Natural killer cell treated with Interleukin-12 subunit alpha and Interleukin-12 subunit beta and Interleukin-15 and Interleukin-18, amount 100 ng/mL, for 72 hours (primary cell): Measurements from ENCODE around the gene HACD2. TPM values are rescaled to one million over a fixed set of nuclear protein-coding genes. Genes with fewer than 3 reads are reported as not detected.

Experiments used
- ATAC-seq, 2 donors: fragments of 150-1000 bp; cut with Tn5 transposase in 1 of 2; sonication (Bioruptor Pico), chemical (Tn5 transposase) in 1 of 2; 2 replicates each; pipeline ENCODE4 v1.10.0; 2021
- DNase-seq: peaks from one replicate; pipeline ENCODE4 v3.0.0; 2022; ENCODE audit warnings: low spot score
- H3K27ac Mint-ChIP-seq, 2 donors: 1 replicate in 1 of 2; 2 replicates in 1 of 2; pipeline ENCODE4 v1.8.0; 2022; ENCODE audit warnings: mixed read lengths in 2 of 2, mild to moderate bottlenecking in 1 of 2, moderate library complexity in 1 of 2
- H3K27me3 Mint-ChIP-seq, 2 donors: 1 replicate in 1 of 2; 2 replicates in 1 of 2; pipeline ENCODE4 v1.8.0; 2022; ENCODE audit warnings: mixed read lengths in 2 of 2
- H3K36me3 Mint-ChIP-seq: one replicate; pipeline ENCODE4 v1.8.0; 2022; ENCODE audit warnings: mixed read lengths
- H3K4me1 Mint-ChIP-seq, 2 donors: 1 replicate in 1 of 2; 2 replicates in 1 of 2; pipeline ENCODE4 v1.8.0; 2022; ENCODE audit warnings: low read depth in 2 of 2, mixed read lengths in 2 of 2, mild to moderate bottlenecking in 1 of 2
- H3K4me3 Mint-ChIP-seq: one replicate; pipeline ENCODE4 v1.8.0; 2022; ENCODE audit warnings: mixed read lengths
- H3K9me3 Mint-ChIP-seq: 2 replicates; pipeline ENCODE4 v1.8.0; 2022; ENCODE audit warnings: mixed read lengths
- total RNA-seq, 2 donors: library from RNA; stranded (reverse); gene quantifications; one replicate each; pipeline ENCODE4 v1.2.3, GENCODE V29; 2022

The HACD2 gene
- total RNA-seq, 2 donors from 2014 or later = 23.1 to 23.9 TPM

GRCh38 chr3:123459862-123460261 lies 125.0 kb downstream of the HACD2 start:
- Mint-ChIP-seq H3K4me3 (no peak overlapping the region), H3K27ac (no peak overlapping the region), H3K4me1 (no peaks in the 10 kb centered on the region), H3K27me3 (peaks cover 28 to 38% of the 10 kb centered on the region in 2 donors), H3K9me3 (no peaks in the 10 kb centered on the region), H3K36me3 (no peaks in the 10 kb centered on the region)
- DNase-seq (no peak), ATAC-seq (peak; percentile 19 to 21)

DNA sequence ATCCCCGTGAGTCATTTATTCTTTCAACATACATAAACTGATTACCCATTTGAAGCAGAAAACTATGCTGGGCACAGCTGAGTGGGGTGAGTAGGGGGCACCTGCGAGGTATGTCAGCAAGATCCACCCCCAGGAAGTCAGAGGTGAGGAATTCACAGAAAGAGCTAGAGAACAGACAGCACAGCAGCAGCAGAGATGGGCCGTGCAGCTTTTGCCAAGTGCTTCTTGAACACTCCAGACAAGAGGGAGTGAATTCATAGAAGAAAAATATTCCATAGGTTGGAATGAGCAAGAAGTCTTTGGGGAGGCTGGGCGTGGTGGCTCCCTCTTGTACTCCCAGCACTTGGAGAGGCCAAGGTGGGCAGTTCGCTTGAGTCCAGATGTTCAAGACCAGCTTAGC lies 126.6 kb downstream of the HACD2 start:
- peaks cover 26 to 52% of the 10 kb centered on the region in 2 donors for H3K27me3 Mint-ChIP-seq
- no peak for ATAC-seq

GRCh38 chr3:123457841-123458240 lies 127.0 kb downstream of the HACD2 start:
- ATAC-seq (no peak), DNase-seq (no peak)
- H3K4me1 Mint-ChIP-seq = no peaks in the 10 kb centered on the region
- H3K27me3 Mint-ChIP-seq = peaks cover 26 to 53% of the 10 kb centered on the region in 2 donors
- H3K4me3 Mint-ChIP-seq = no peak overlapping the region
- no peaks in the 10 kb centered on the region for H3K9me3 Mint-ChIP-seq
- H3K27ac Mint-ChIP-seq = no peak overlapping the region
- H3K36me3 Mint-ChIP-seq = no peaks in the 10 kb centered on the region

More for the DNA sequence above, 126.6 kb downstream of the HACD2 start:
- Mint-ChIP-seq H3K4me3 (no peak overlapping the region), H3K27ac (no peak overlapping the region), H3K9me3 (no peaks in the 10 kb centered on the region), H3K4me1 (no peaks in the 10 kb centered on the region), H3K36me3 (no peaks in the 10 kb centered on the region)
- peak; percentile 12 for DNase-seq

- peaks cover 21 to 62% of the 10 kb centered on the region in 2 donors for H3K27me3 Mint-ChIP-seq
- no peaks in the 10 kb centered on the region for H3K36me3 Mint-ChIP-seq
- no peak overlapping the region for H3K27ac Mint-ChIP-seq
- no peaks in the 10 kb centered on the region for H3K4me1 Mint-ChIP-seq
- H3K9me3 Mint-ChIP-seq = no peaks in the 10 kb centered on the region
- H3K4me3 Mint-ChIP-seq = no peak overlapping the region
- DNase-seq = no peak
- ATAC-seq = no peak
Observed at GRCh38 chr3:123453675-123454074, 131.2 kb downstream of the HACD2 start.

DNA sequence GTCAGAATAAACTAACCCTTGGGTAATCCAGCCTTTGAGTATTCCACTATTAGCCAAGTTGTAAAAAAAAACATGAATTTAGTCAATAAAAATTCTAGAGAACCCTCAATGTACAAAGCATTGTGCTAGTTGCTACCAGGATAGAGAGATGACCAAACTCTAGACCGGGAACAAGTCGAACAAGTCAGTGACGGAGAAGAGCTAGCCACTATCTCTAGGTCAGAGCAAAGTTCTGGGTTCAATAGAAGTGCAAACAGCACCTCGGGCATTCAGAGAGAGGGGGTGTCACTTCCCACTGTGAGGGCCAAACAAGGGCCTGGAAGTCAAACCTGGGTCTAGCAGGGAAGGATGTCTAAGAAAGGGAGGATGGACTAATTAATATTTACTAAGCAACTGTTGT lies 133.7 kb downstream of the HACD2 start:
- DNase-seq (no peak), ATAC-seq (no peak)
- H3K9me3 Mint-ChIP-seq = no peaks in the 10 kb centered on the region
- no peak overlapping the region for H3K27ac Mint-ChIP-seq
- H3K27me3 Mint-ChIP-seq = peaks cover 24 to 51% of the 10 kb centered on the region in 2 donors
- no peak overlapping the region for H3K4me3 Mint-ChIP-seq
- no peaks in the 10 kb centered on the region for H3K4me1 Mint-ChIP-seq
- no peaks in the 10 kb centered on the region for H3K36me3 Mint-ChIP-seq

DNA sequence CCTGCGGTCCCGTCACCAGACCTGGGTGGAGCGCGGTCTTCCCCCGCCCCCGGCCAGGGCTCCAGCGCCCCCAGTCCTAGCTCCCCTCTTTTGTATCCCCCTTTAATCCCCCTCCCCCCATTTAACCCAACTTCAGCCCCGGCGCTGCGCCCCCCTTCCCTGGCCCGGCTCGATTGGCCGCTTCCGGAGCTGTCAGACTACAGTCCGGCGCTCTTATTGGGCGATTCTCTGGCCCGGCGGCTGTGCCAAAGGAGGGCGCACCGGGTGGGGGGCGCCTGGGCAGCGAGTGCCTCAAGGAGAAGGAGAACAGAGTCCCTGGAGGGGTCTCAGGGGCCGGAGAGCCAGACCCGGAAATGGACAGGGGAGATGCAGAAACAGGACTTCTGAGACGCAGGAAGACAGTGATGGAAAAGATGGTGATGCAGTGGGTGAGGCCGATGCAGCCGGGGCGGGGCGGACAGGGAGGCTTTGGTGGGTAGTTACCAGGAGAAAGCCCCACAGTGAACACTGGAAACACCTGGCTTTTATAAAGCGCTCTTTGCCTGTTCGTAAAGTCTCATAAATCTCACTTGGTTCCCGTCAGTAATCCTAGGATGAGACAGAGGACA lies 134.8 kb downstream of the HACD2 start:
- H3K9me3 Mint-ChIP-seq = no peaks in the 10 kb centered on the region
- peaks cover 30 to 52% of the 10 kb centered on the region in 2 donors for H3K27me3 Mint-ChIP-seq
- peak; percentile 44 for DNase-seq
- no peaks in the 10 kb centered on the region for H3K36me3 Mint-ChIP-seq
- H3K27ac Mint-ChIP-seq = no peak overlapping the region
- no peaks in the 10 kb centered on the region for H3K4me1 Mint-ChIP-seq
- peak overlapping the region; percentile 39 for H3K4me3 Mint-ChIP-seq
- no peak for ATAC-seq

DNA sequence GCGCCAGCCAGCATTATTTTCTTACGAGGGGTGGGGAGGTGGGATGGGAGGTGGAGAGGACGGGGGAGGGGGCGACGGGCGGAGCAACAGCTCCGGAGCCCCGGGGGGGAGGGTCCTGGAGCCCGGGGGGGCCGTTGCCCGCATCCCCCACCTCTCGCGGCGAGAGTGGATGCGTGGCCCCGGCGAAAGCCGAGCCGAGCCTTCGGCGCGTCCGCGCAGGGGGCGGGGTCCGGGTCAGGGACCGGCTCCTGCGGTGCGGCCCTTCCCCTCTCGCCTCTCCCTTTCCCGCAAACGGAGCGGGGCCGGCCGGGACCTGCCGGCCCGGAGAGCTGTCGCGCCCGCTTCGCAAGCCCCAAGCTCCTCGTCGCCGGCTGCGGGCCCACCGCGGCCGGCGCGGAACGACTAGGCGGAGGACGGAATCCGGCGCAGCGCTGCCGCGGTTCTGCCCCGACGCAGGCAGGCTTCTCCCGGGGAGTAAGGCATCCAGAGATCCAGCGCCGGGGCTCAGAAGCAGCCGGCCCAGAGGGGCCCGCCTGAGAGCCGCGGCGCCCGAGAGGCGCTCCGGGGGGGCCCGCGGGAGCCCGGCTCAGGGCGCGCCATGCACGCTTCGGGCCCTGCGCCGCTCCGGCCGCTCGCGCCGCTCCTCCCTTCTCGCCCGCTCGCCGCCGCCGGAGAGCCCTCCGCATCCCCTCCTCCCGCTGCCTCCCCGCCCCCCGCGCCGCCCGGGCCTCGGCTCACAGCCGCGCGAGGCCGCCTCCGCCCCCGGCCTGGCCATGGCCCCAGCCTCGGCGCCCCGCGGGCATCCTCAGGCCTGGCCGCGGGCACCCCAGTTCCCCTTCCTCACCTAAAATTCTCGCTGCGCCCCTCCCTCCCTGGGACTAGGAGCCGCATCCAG lies 135.5 kb downstream of the HACD2 start:
- Mint-ChIP-seq H3K27me3 (peaks cover 35 to 57% of the 10 kb centered on the region in 2 donors), H3K4me1 (no peaks in the 10 kb centered on the region), H3K4me3 (peak overlapping the region; percentile 39), H3K9me3 (no peaks in the 10 kb centered on the region), H3K36me3 (no peaks in the 10 kb centered on the region), H3K27ac (no peak overlapping the region)
- ATAC-seq = peak; percentile 28 to 30
- DNase-seq = peak; percentile 59

- no peak within 1 kb of the TSS for H3K27ac Mint-ChIP-seq
- DNase-seq (peak; percentile 57), ATAC-seq (peak in 1 of 2 donors; percentile 25)
- H3K27me3 Mint-ChIP-seq = peaks cover 38 to 57% of the 10 kb centered on the region in 2 donors
- no peaks in the 10 kb centered on the region for H3K4me1 Mint-ChIP-seq
- no peaks in the 10 kb centered on the region for H3K36me3 Mint-ChIP-seq
- peak within 1 kb of the TSS; percentile 39 for H3K4me3 Mint-ChIP-seq
- no peaks in the 10 kb centered on the region for H3K9me3 Mint-ChIP-seq
Observed at GRCh38 chr3:123448536-123449101, 136.2 kb downstream of the HACD2 start, which contains the start of gene ADCY5. Gene ADCY5 (minus strand): TSS chr3:123449090. CDS start chr3:123448545, 545 bp downstream.

DNA sequence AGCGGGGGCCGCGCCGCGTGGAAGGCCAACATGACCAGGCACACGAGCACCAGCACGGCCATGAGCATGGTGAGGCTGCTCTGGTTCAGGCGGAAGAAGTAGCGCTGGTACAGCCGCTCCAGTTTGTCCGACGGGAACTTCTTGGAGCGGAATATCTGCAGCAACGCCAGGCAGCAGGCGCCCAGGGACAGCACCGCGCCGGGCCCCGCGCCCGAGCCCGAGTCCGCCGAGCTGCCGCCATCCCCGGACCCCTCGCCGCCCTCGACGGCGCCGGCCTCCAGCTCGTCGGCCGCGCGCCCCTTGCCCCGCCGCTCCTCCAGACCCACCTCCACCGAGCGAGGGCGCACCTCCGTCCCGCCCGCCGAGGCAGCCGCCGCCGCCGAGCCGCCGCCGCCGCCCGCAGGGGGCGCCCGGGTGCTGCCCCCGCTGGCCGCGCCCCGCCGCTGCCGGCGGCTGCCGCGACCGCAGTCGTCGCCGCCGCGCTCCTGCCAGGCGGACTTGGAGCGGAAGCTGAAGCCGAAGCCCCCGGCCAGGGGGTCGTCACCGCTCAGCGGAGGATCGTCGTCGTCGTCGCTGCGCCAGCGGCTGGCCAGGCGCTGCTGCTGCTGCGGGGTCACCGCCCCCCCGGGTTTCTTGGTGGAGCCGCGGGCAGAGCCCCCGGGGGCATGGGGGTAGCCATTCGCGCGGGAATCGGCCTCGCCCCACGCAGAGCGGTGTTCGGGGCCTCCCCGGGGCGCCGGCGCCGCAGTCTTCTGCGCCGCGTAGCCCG lies 136.9 kb downstream of the HACD2 start:
- DNase-seq = no peak
- H3K36me3 Mint-ChIP-seq = no peaks in the 10 kb centered on the region
- no peak overlapping the region for H3K27ac Mint-ChIP-seq
- peaks cover 35 to 52% of the 10 kb centered on the region in 2 donors for H3K27me3 Mint-ChIP-seq
- no peaks in the 10 kb centered on the region for H3K9me3 Mint-ChIP-seq
- H3K4me1 Mint-ChIP-seq = no peaks in the 10 kb centered on the region
- peak overlapping the region; percentile 67 for H3K4me3 Mint-ChIP-seq
- ATAC-seq = peak; percentile 51 to 66

- no peaks in the 10 kb centered on the region for H3K36me3 Mint-ChIP-seq
- DNase-seq (no peak), ATAC-seq (no peak)
- H3K4me1 Mint-ChIP-seq = no peaks in the 10 kb centered on the region
- H3K4me3 Mint-ChIP-seq = peak overlapping the region; percentile 67
- no peak overlapping the region for H3K27ac Mint-ChIP-seq
- H3K9me3 Mint-ChIP-seq = no peaks in the 10 kb centered on the region
- H3K27me3 Mint-ChIP-seq = peaks cover 35 to 52% of the 10 kb centered on the region in 2 donors
Observed at GRCh38 chr3:123447416-123447748, 137.5 kb downstream of the HACD2 start.

DNA sequence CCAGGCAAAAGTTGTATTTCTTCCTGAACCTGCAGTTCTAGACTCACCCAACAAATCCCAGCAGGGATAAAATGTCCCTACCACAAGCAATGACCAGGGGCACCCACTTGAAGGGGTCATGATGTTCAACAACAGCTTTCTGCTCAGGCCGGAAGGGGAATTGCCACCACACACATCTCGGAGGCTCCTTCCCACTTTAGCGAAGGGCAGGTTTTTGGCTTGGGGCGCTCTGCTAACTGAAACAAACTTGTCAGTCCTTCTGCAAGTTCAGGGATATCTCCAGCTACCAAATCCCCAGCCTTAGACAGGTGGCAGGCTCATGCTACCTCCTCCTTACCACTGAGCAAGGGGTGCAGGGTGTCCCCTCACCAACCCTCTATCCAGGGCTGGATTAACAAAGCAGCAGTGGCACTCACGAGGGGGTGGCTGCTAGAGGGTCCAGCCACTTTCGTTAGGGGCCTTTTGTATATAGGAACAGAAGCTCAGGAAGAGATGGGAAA lies 138.2 kb downstream of the HACD2 start:
- DNase-seq (no peak), ATAC-seq (no peak)
- H3K27me3 Mint-ChIP-seq = peaks cover 35 to 55% of the 10 kb centered on the region in 2 donors
- no peaks in the 10 kb centered on the region for H3K36me3 Mint-ChIP-seq
- H3K4me3 Mint-ChIP-seq = peak overlapping the region; percentile 67
- no peak overlapping the region for H3K27ac Mint-ChIP-seq
- H3K4me1 Mint-ChIP-seq = no peaks in the 10 kb centered on the region
- no peaks in the 10 kb centered on the region for H3K9me3 Mint-ChIP-seq

DNA sequence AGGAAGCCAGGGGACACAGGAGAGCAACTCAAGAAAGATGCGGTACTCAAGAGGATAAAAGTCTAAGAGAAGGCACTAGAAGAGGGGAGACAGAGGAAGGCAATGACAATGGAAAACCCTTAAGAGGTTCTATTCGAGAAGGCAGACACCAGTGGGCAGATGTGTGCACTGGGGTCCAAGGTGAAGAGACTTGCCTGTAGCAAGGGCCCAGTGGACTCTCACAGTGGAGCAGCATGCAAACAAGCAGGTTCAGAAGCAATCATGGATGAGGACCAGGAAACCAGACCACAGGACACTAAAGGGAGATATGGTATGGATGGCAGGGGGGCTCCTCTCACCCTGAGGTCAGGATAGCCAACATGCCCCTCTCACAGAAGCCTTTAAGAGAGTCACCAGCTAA lies 138.6 kb downstream of the HACD2 start:
- DNase-seq (no peak), ATAC-seq (no peak)
- Mint-ChIP-seq H3K4me1 (no peaks in the 10 kb centered on the region), H3K9me3 (no peaks in the 10 kb centered on the region), H3K27ac (no peak overlapping the region), H3K4me3 (no peak overlapping the region), H3K27me3 (peaks cover 33 to 57% of the 10 kb centered on the region in 2 donors), H3K36me3 (no peaks in the 10 kb centered on the region)

- DNase-seq (no peak), ATAC-seq (no peak)
- Mint-ChIP-seq H3K4me1 (no peaks in the 10 kb centered on the region), H3K36me3 (no peaks in the 10 kb centered on the region), H3K4me3 (no peak overlapping the region), H3K27me3 (peaks cover 34 to 57% of the 10 kb centered on the region in 2 donors), H3K9me3 (no peaks in the 10 kb centered on the region), H3K27ac (no peak overlapping the region)
Observed at GRCh38 chr3:123445702-123446101, 139.2 kb downstream of the HACD2 start.
